A549 (cell line): ENCODE measurements around the gene FAM200C. TPM values are rescaled to one million over a fixed set of nuclear protein-coding genes. Genes with fewer than 3 reads are reported as not detected.

Experiments
- ATAC-seq, 2 experiments: fragments of 200-7000 bp in 1 of 2; fragments of >200 bp in 1 of 2; cut with Nextera tagmentation in 1 of 2; cut with Tn5 transposase in 1 of 2; 3 replicates each; pipeline versions ENCODE4 v1.8.0 to v1.9.1; 2018 to 2020; ENCODE audit warnings: mild to moderate bottlenecking in 1 of 2, moderate library complexity in 1 of 2
- CTCF ChIA-PET: fragments of 300-600 bp; sonication (Branson Sonifier 250); formaldehyde crosslinking; extraction: SDS; loops from one replicate; lab custom pipeline; 2021; ENCODE audit warnings: antibody characterized with exemption, inconsistent platforms; lab: Yijun Ruan, JAX
- POLR2A ChIA-PET: fragments of 350-600 bp; formaldehyde crosslinking; extraction: SDS; loops from one replicate; lab custom pipeline; 2021; ENCODE audit warnings: antibody characterized with exemption, inconsistent platforms; lab: Yijun Ruan, JAX
- DNase-seq, 2 experiments: peaks; one replicate each; pipeline versions ENCODE4 v3.0.0 to v3.0.0-alpha.2; 2011 to 2016; ENCODE audit warnings: low read depth in 1 of 2, low spot score in 1 of 2
- FAIRE-seq: peaks from 2 replicates; lab custom pipeline; 2011; peaks lifted over from hg19 to GRCh38; lab: Jason Lieb, UNC
- H3K27ac ChIP-seq, 2 experiments: fragments of >200 bp; sonication (Bioruptor Twin); formaldehyde crosslinking; 3 replicates each; pipeline ENCODE4 v1.5.1; 2016 to 2017
- H3K4me1 ChIP-seq: fragments of >200 bp; sonication (Bioruptor Twin); formaldehyde crosslinking; 3 replicates; pipeline ENCODE4 v1.6.1; 2016
- H3K4me2 ChIP-seq: fragments of >200 bp; sonication (Bioruptor Twin); formaldehyde crosslinking; 3 replicates; pipeline ENCODE4 v1.6.1; 2016
- H3K4me3 ChIP-seq: fragments of >200 bp; sonication (Bioruptor Twin); formaldehyde crosslinking; 3 replicates; pipeline ENCODE4 v1.5.1; 2016
- H3K9me3 ChIP-seq: fragments of >200 bp; sonication (Bioruptor Twin); formaldehyde crosslinking; 3 replicates; pipeline ENCODE4 v1.6.1; 2016
- CBX2 ChIP-seq: fragments of 200-600 bp; sonication (generic); IDR thresholded peaks from 2 replicates; pipeline ENCODE4 v1.6.1; 2016; ENCODE audit warnings: low read depth, mild to moderate bottlenecking, borderline replicate concordance
- CEBPB ChIP-seq, 2 experiments: fragments of >200 bp in 1 of 2; sonication (Bioruptor Twin) in 1 of 2; formaldehyde crosslinking in 1 of 2; IDR thresholded peaks; 2 replicates each; pipeline ENCODE4 v1.6.1; 2012 to 2016
- CHD2 ChIP-seq: fragments of 150-350 bp; IDR thresholded peaks from 2 replicates; pipeline ENCODE4 v1.6.1; 2014; ENCODE audit warnings: low read length; ENCODE audit not compliant: partially characterized antibody
- CHD4 ChIP-seq: fragments of 200-600 bp; sonication (generic); IDR thresholded peaks from 2 replicates; pipeline ENCODE4 v1.6.1; 2016; ENCODE audit warnings: antibody characterized with exemption, mild to moderate bottlenecking, borderline replicate concordance
- EHMT2 ChIP-seq: fragments of 200-600 bp; sonication (generic); IDR thresholded peaks from 2 replicates; pipeline ENCODE4 v1.6.1; 2016; ENCODE audit warnings: antibody characterized with exemption, low read depth, mild to moderate bottlenecking, moderate library complexity
- EP300 ChIP-seq, 2 experiments: fragments of >200 bp; sonication (Bioruptor Twin); formaldehyde crosslinking; IDR thresholded peaks; 2 replicates in 1 of 2; 3 replicates in 1 of 2; pipeline ENCODE4 v1.6.1; 2016 to 2017
- ESRRA ChIP-seq: fragments of 150-350 bp; IDR thresholded peaks from 2 replicates; pipeline ENCODE4 v1.6.1; 2014; ENCODE audit warnings: mild to moderate bottlenecking, low read length, borderline replicate concordance
- FOSL2 ChIP-seq, 2 experiments: fragments of 450-650 bp in 1 of 2; fragments of >200 bp in 1 of 2; sonication (Bioruptor Twin) in 1 of 2; formaldehyde crosslinking; IDR thresholded peaks; 2 replicates each; pipeline versions ENCODE4 v1.5.0 to v1.6.1; 2016 to 2020; ENCODE audit warnings: mild to moderate bottlenecking in 1 of 2, moderate library complexity in 1 of 2
- FOXS1 ChIP-seq: fragments of 250-450 bp; sonication (Bioruptor Pico); IDR thresholded peaks from 2 replicates; pipeline ENCODE4 v1.5.0; 2020; ENCODE audit warnings: mild to moderate bottlenecking, moderate library complexity
- GATA3 ChIP-seq: IDR thresholded peaks from 2 replicates; pipeline ENCODE4 v1.6.1; 2012; ENCODE audit warnings: borderline replicate concordance
- HDAC2 ChIP-seq: fragments of 200-600 bp; sonication (generic); IDR thresholded peaks from 2 replicates; pipeline ENCODE4 v1.6.1; 2016
- HEYL ChIP-seq: fragments of 250-450 bp; sonication (Bioruptor Pico); IDR thresholded peaks from 2 replicates; pipeline ENCODE4 v1.8.0; 2021; ENCODE audit warnings: mild to moderate bottlenecking, moderate library complexity
- HOXA7 ChIP-seq: fragments of 250-450 bp; sonication (Bioruptor Pico); IDR thresholded peaks from 2 replicates; pipeline ENCODE4 v1.5.0; 2020; ENCODE audit warnings: mild to moderate bottlenecking, moderate library complexity
- HOXB13 ChIP-seq: fragments of 250-450 bp; sonication (Bioruptor Pico); IDR thresholded peaks from 2 replicates; pipeline ENCODE4 v1.5.0; 2020; ENCODE audit warnings: low read depth, mild to moderate bottlenecking, moderate library complexity
- HOXB5 ChIP-seq: fragments of 250-450 bp; sonication (Bioruptor Pico); IDR thresholded peaks from 2 replicates; pipeline ENCODE4 v1.5.0; 2020; ENCODE audit warnings: mild to moderate bottlenecking, moderate library complexity
- JUN ChIP-seq, 2 experiments: fragments of >200 bp; sonication (Bioruptor Twin); formaldehyde crosslinking; IDR thresholded peaks; 2 replicates in 1 of 2; 3 replicates in 1 of 2; pipeline ENCODE4 v1.6.1; 2016 to 2017
- JUNB ChIP-seq: fragments of >200 bp; sonication (Bioruptor Twin); formaldehyde crosslinking; IDR thresholded peaks from 2 replicates; pipeline ENCODE4 v1.6.1; 2016
- MAFK ChIP-seq: fragments of 450-650 bp; IDR thresholded peaks from 2 replicates; pipeline ENCODE4 v1.6.1; 2014; ENCODE audit not compliant: partially characterized antibody
- MAZ ChIP-seq: fragments of 150-350 bp; IDR thresholded peaks from 2 replicates; pipeline ENCODE4 v1.6.1; 2014; ENCODE audit warnings: antibody characterized with exemption, low read depth, low read length, borderline replicate concordance
- MYC ChIP-seq: IDR thresholded peaks from 2 replicates; pipeline ENCODE4 v1.6.1; 2012; ENCODE audit warnings: mild to moderate bottlenecking, inconsistent platforms, low read length, improper control_type of control experiment, borderline replicate concordance
- NFE2L2 ChIP-seq: fragments of 150-350 bp; conservative IDR thresholded peaks from 2 replicates; pipeline ENCODE4 v1.6.1; 2014; ENCODE audit warnings: low read length
- PHF8 ChIP-seq: fragments of 200-600 bp; sonication (generic); IDR thresholded peaks from 2 replicates; pipeline ENCODE4 v1.6.1; 2016; ENCODE audit warnings: low read depth, mild to moderate bottlenecking, antibody characterized with exemption, moderate library complexity, borderline replicate concordance
- POLR2A ChIP-seq: IDR thresholded peaks from 2 replicates; pipeline ENCODE4 v1.6.1; 2012; ENCODE audit warnings: mild to moderate bottlenecking, low read length
- POLR2AphosphoS2 ChIP-seq: conservative IDR thresholded peaks from 2 replicates; pipeline ENCODE4 v1.6.1; 2012; ENCODE audit warnings: low read length, improper control_type of control experiment, inconsistent platforms
- RARB ChIP-seq: fragments of 250-450 bp; sonication (Bioruptor Pico); IDR thresholded peaks from 2 replicates; pipeline ENCODE4 v1.8.0; 2021; ENCODE audit warnings: mild to moderate bottlenecking, moderate library complexity
- RNF2 ChIP-seq: fragments of 200-600 bp; sonication (generic); IDR thresholded peaks from 2 replicates; pipeline ENCODE4 v1.6.1; 2016; ENCODE audit warnings: low read depth, mild to moderate bottlenecking, antibody characterized with exemption, moderate library complexity, borderline replicate concordance
- ZC3H11A ChIP-seq: fragments of 450-650 bp; IDR thresholded peaks from 2 replicates; pipeline ENCODE4 v1.6.1; 2014; ENCODE audit warnings: antibody characterized with exemption, mild to moderate bottlenecking
- ZFP36 ChIP-seq: fragments of 450-650 bp; IDR thresholded peaks from 2 replicates; pipeline ENCODE4 v1.6.1; 2014; ENCODE audit warnings: borderline replicate concordance; ENCODE audit not compliant: partially characterized antibody
- WGBS: methylation state at CpG from one replicate; pipeline ENCODE4 v1.1.6; 2017; ENCODE audit errors: missing lambda C conversion rate; 5-methylcytosine and 5-hydroxymethylcytosine counted together
- polyA plus RNA-seq, 4 experiments: library from polyadenylated mRNA; depleted of rRNA in 3 of 4; stranded (reverse); fragments of >200 nt; fragmentation: RNase III in 1 of 4; extraction: RNeasy Plus Mini Kit Qiagen cat#74134 plus additional on column Dnase treatment in 1 of 4; gene quantifications; 2 replicates in 3 of 4; 3 replicates in 1 of 4; pipeline ENCODE4 v1.2.3, GENCODE V29; 2011 to 2017
- TF ChIP-seq, protein P1 (sequence below): fragments of 450-650 bp; IDR thresholded peaks from 2 replicates; pipeline ENCODE4 v1.6.1; 2014; ENCODE audit warnings: antibody characterized with exemption
- TF ChIP-seq, protein P2 (sequence below): fragments of 250-450 bp; sonication (Bioruptor Pico); IDR thresholded peaks from 2 replicates; pipeline ENCODE4 v1.5.0; 2020; ENCODE audit warnings: low read depth, mild to moderate bottlenecking, moderate library complexity
- TF ChIP-seq, protein P3 (sequence below): fragments of 150-350 bp; IDR thresholded peaks from 2 replicates; pipeline ENCODE4 v1.6.1; 2014; ENCODE audit warnings: low read depth, mild to moderate bottlenecking, low read length
- TF ChIP-seq, protein P4 (sequence below): IDR thresholded peaks from 2 replicates; pipeline ENCODE4 v1.6.1; 2012

FAM200C gene
- polyA plus RNA-seq, 2 of the 4 experiments (the other 2 are of a cell fraction), result 2.7 to 4.3 TPM

DNA sequence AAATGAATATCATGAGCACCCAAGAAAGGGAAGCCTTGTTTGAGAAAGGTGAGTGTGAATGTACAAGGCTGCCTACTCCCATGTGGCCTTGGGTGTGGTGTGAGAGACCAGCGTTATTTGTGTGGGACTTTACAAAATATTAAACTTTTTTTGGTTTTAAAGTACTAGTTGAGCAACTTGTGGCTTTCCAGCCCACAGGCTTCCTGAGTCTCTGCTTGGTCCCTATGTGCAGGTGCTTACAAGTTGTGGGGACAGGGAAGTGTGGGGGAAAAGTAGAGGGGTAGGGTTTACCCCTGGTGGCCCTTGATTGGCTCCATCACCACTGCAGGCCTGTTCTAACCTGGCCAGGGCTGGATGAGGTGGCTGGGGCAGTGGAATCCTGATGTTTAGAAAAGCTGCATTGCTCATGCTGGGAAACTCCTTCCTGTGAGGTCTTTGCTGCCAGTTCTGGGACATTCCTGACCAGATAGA lies 41.5 kb upstream of the FAM200C start:
- DNase-seq (no peak), ATAC-seq (no peak), FAIRE-seq (no peak)
- no peak overlapping the region for H3K4me2 ChIP-seq
- no peaks in the 10 kb centered on the region for H3K4me1 ChIP-seq
- ChIA-PET POLR2A (no interaction called here), CTCF (interaction anchor here (0.7 to 5.7 kb wide), 4 partner anchors 17 to 28 kb away, joined by 3 to 139 read pairs (median 26); partner anchors contain the start of genes PTTG1 and SLU7)
- no peaks in the 10 kb centered on the region for H3K9me3 ChIP-seq
- H3K4me3 ChIP-seq, result no peak overlapping the region
- no peak overlapping the region for H3K27ac ChIP-seq
- 3% methylated on average over 1 of the region's 1 CpG for WGBS
- TF ChIP-seq CHD4 (no peak), HEYL (CRISPR knock-in tag) (no peak), RARB (CRISPR knock-in tag) (no peak), FOSL2 (IDR thresholded peaks at IDR 0.05) (no peak), FOSL2 (CRISPR knock-in tag; IDR thresholded peaks at IDR 0.05) (no peak), JUN (IDR thresholded peaks at IDR 0.05) (no peak), CEBPB (IDR thresholded peaks at IDR 0.05) (no peak), CBX2 (no peak), ESRRA (no peak), POLR2A (no peak), HDAC2 (no peak)
- TF ChIP-seq, protein P1, sequence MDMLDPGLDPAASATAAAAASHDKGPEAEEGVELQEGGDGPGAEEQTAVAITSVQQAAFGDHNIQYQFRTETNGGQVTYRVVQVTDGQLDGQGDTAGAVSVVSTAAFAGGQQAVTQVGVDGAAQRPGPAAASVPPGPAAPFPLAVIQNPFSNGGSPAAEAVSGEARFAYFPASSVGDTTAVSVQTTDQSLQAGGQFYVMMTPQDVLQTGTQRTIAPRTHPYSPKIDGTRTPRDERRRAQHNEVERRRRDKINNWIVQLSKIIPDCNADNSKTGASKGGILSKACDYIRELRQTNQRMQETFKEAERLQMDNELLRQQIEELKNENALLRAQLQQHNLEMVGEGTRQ, result no peak
- TF ChIP-seq, protein P2, sequence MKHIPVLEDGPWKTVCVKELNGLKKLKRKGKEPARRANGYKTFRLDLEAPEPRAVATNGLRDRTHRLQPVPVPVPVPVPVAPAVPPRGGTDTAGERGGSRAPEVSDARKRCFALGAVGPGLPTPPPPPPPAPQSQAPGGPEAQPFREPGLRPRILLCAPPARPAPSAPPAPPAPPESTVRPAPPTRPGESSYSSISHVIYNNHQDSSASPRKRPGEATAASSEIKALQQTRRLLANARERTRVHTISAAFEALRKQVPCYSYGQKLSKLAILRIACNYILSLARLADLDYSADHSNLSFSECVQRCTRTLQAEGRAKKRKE (CRISPR knock-in tag), result no peak

DNA sequence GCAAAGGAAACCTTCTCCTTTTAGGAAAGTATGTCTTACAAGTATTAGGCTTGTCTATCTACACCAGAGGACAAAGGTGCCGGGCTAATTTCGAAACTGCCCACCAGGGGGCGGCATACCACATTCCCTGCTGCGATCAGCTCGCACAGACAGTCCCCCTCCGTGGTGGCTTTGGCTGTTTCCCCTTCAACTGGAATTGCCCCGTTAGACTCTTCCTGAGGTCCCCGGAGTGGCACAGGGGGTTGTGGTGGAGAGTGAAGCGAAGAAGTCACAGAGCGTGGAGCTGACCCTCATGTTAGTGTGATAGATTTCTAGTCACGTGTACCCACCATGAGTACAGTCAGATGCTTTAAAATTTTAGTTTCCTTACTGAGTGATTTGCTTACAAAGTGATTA lies 39.3 kb upstream of the FAM200C start:
- Histone ChIP-seq H3K4me2 (peak overlapping the region; percentile 78), H3K4me1 (no peaks in the 10 kb centered on the region), H3K9me3 (no peaks in the 10 kb centered on the region), H3K4me3 (peak overlapping the region; percentile 39), H3K27ac (peak overlapping the region in 1 of 2 experiments; percentile 68; a peak in 3 of 6 replicates)
- POLR2A ChIA-PET, result interaction anchor here (1.4 to 1.7 kb wide), 2 partner anchors 17 to 20 kb away, joined by 5 to 7 read pairs; partner anchors contain the start of genes PTTG1 and SLU7
- DNase-seq (peak; percentile 74 to 91), ATAC-seq (peak; percentile 86 to 97), FAIRE-seq (peak; percentile 68)
- CTCF ChIA-PET, result interaction anchor here (0.6 to 5.7 kb wide), 29 partner anchors 9 to 1189 kb away, joined by 3 to 139 read pairs (median 5); partner anchors contain the start of genes PTTG1 and SLU7
- 2% methylated on average over 11 of the region's 11 CpGs for WGBS
- TF ChIP-seq FOXS1 (no peak), CBX2 (no peak), ZC3H11A (no peak), HOXB13 (no peak), RARB (CRISPR knock-in tag) (no peak), HOXA7 (CRISPR knock-in tag) (no peak), RNF2 (no peak), CHD4 (no peak), GATA3 (no peak), MYC (no peak), FOSL2 (IDR thresholded peaks at IDR 0.05) (no peak), FOSL2 (CRISPR knock-in tag; IDR thresholded peaks at IDR 0.05) (no peak), JUNB (no peak), CHD2 (no peak), NFE2L2 (no peak), PHF8 (no peak), CEBPB (IDR thresholded peaks at IDR 0.05) (0 out of 4 replicates have a peak, but pooled peaks of 1 of the 2 experiments have one; percentile 13), MAZ (no peak), ZFP36 (no peak), EP300 (IDR thresholded peaks at IDR 0.05) (no peak), HOXB5 (no peak), ESRRA (no peak), EHMT2 (no peak), POLR2AphosphoS2 (no peak), POLR2A (no peak), MAFK (no peak)
- TF ChIP-seq, protein P3, sequence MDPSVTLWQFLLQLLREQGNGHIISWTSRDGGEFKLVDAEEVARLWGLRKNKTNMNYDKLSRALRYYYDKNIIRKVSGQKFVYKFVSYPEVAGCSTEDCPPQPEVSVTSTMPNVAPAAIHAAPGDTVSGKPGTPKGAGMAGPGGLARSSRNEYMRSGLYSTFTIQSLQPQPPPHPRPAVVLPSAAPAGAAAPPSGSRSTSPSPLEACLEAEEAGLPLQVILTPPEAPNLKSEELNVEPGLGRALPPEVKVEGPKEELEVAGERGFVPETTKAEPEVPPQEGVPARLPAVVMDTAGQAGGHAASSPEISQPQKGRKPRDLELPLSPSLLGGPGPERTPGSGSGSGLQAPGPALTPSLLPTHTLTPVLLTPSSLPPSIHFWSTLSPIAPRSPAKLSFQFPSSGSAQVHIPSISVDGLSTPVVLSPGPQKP, result no peak
- TF ChIP-seq, protein P1, result peak; percentile 67
- TF ChIP-seq, protein P4, sequence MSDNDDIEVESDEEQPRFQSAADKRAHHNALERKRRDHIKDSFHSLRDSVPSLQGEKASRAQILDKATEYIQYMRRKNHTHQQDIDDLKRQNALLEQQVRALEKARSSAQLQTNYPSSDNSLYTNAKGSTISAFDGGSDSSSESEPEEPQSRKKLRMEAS, result no peak
